ENCODE measurements around the gene SECTM1.

DNA sequence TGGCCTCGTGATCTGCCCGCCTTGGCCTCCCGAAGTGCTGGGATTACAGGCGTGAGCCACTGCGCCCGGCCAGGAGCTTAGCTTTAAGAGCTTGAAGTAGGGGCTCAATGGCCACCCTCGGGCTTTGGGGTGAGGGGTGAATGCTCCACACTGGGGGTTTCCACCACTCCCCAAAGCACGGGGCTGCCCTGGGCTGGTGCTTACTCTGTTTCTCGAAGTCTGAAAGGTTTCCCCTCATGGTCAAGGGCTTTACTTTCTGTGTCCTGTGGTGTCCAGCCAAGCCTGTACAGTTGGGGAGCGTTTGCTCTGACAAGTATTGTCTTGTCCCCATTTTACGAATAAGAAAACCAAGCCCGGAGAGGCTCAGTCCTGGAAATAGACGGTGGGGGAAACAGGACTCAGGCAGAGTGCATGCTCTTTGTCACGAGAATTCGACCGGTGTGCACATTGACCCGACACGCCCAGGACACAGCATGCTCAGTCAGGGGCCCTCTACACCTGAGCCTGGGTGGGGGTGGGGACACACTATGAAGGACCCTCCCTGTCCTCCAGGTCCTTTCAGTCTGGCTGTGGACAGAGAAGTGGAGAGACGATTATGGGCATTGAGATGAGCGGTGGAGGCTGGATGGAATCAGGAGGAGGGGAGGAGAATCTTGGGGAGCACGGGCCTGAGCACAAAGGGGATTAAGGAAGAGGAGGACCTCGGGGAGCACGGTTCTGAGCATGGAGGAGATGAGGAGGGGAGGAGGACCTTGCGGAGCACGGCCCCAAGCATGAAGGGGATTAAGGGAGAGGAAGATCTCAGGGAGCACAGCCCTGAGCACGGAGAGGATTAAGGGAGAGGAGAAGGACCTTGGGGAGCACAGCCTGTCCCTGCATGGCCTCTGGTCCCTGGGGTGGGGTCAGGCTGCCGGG is 23.7 kb downstream of the SECTM1 start:
- no peak for TF ChIP-seq FOXM1 (IDR thresholded peaks at IDR 0.05; ENCODE audit: borderline replicate concordance, low read depth)
- no peak for TF ChIP-seq EP300 (IDR thresholded peaks at IDR 0.05; ENCODE audit: borderline replicate concordance)
- TF ChIP-seq EGR1 (IDR thresholded peaks at IDR 0.05): no peak
- TF ChIP-seq RAD21 (IDR thresholded peaks at IDR 0.05; ENCODE audit: low read depth): no peak
- TF ChIP-seq YY1 (IDR thresholded peaks at IDR 0.05; ENCODE audit: low read depth): no peak
- TF ChIP-seq NFIC (IDR thresholded peaks at IDR 0.05): no peak
- TF ChIP-seq TCF12 (IDR thresholded peaks at IDR 0.05; ENCODE audit: low read depth): no peak
- TF ChIP-seq, protein P1, sequence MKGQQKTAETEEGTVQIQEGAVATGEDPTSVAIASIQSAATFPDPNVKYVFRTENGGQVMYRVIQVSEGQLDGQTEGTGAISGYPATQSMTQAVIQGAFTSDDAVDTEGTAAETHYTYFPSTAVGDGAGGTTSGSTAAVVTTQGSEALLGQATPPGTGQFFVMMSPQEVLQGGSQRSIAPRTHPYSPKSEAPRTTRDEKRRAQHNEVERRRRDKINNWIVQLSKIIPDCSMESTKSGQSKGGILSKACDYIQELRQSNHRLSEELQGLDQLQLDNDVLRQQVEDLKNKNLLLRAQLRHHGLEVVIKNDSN (IDR thresholded peaks at IDR 0.05): no peak
- TF ChIP-seq, protein P2, sequence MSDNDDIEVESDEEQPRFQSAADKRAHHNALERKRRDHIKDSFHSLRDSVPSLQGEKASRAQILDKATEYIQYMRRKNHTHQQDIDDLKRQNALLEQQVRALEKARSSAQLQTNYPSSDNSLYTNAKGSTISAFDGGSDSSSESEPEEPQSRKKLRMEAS (IDR thresholded peaks at IDR 0.05): no peak
- TF ChIP-seq, protein P3, sequence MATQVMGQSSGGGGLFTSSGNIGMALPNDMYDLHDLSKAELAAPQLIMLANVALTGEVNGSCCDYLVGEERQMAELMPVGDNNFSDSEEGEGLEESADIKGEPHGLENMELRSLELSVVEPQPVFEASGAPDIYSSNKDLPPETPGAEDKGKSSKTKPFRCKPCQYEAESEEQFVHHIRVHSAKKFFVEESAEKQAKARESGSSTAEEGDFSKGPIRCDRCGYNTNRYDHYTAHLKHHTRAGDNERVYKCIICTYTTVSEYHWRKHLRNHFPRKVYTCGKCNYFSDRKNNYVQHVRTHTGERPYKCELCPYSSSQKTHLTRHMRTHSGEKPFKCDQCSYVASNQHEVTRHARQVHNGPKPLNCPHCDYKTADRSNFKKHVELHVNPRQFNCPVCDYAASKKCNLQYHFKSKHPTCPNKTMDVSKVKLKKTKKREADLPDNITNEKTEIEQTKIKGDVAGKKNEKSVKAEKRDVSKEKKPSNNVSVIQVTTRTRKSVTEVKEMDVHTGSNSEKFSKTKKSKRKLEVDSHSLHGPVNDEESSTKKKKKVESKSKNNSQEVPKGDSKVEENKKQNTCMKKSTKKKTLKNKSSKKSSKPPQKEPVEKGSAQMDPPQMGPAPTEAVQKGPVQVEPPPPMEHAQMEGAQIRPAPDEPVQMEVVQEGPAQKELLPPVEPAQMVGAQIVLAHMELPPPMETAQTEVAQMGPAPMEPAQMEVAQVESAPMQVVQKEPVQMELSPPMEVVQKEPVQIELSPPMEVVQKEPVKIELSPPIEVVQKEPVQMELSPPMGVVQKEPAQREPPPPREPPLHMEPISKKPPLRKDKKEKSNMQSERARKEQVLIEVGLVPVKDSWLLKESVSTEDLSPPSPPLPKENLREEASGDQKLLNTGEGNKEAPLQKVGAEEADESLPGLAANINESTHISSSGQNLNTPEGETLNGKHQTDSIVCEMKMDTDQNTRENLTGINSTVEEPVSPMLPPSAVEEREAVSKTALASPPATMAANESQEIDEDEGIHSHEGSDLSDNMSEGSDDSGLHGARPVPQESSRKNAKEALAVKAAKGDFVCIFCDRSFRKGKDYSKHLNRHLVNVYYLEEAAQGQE (IDR thresholded peaks at IDR 0.05; ENCODE audit: low read depth): no peak
